Measurements from ENCODE around the gene GRHL1.
A peak's percentile ranks its signal among the peaks of the same experiment; 100 is the strongest.

Gene GRHL1

GRCh38 chr2:10048501-10049171, 97.1 kb downstream of the GRHL1 start:
- Histone ChIP-seq H3K9me3 (no peaks in the 10 kb centered on the region), H3K36me3 (peaks cover 25 to 70% (median 49%) of the 10 kb centered on the region in 3 donors), H3K4me1 (peaks cover 0 to 60% (median 39%) of the 10 kb centered on the region in 4 donors), H3K27me3 (no peaks in the 10 kb centered on the region), H3K27ac (peak overlapping the region; percentile 5 to 21), H3K4me3 (no peak overlapping the region)
- intact Hi-C loops (cut with DNase I; ENCODE audit: low total_unique reads): loop anchor here (2.0 to 5.0 kb wide), 2 partner anchors 64 to 236 kb away; no protein-coding TSS in a partner anchor
- DNase-seq: no peak
- TF ChIP-seq CTCF (IDR thresholded peaks at IDR 0.05): peak; percentile 53 to 63
